C4-2B (cell line): ENCODE measurements around the gene GNAS-AS1.

Experiments
- ZFX ChIP-seq: fragments of 450-650 bp; IDR thresholded peaks from 2 replicates; pipeline ENCODE4 v1.6.1; 2017
- TF ChIP-seq, protein P1 (sequence below): fragments of 450-650 bp; conservative IDR thresholded peaks from 2 replicates; pipeline ENCODE4 v1.5.1; 2017; ENCODE audit warnings: mild to moderate bottlenecking

- TF ChIP-seq, protein P1, sequence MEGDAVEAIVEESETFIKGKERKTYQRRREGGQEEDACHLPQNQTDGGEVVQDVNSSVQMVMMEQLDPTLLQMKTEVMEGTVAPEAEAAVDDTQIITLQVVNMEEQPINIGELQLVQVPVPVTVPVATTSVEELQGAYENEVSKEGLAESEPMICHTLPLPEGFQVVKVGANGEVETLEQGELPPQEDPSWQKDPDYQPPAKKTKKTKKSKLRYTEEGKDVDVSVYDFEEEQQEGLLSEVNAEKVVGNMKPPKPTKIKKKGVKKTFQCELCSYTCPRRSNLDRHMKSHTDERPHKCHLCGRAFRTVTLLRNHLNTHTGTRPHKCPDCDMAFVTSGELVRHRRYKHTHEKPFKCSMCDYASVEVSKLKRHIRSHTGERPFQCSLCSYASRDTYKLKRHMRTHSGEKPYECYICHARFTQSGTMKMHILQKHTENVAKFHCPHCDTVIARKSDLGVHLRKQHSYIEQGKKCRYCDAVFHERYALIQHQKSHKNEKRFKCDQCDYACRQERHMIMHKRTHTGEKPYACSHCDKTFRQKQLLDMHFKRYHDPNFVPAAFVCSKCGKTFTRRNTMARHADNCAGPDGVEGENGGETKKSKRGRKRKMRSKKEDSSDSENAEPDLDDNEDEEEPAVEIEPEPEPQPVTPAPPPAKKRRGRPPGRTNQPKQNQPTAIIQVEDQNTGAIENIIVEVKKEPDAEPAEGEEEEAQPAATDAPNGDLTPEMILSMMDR: no peak
- no peak for TF ChIP-seq ZFX
Measured at GRCh38 chr20:58776109-58776508, 74.6 kb downstream of the GNAS-AS1 start.
